ENCODE results near the gene NDUFS5.

DNA sequence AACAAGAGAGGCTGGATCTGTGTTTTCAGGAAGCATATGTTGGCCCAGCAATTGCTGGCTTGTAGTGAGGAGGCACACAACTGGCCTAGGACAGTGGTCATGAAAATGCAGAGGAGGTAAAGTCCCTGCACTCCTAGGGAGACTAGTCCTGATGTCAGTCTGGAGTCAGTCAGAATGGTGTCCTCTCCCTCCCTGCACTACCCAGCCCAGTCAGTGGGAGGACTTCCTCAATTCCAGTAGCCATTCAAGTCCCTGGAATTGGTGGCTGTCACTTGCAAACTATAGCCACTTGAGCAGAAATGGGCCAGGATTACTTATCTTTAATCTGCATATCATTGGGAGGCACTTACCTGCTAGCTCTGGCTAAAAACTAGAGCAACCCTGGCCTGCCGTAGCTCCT is 18.6 kb downstream of the NDUFS5 start:
- TF ChIP-seq, protein P1, sequence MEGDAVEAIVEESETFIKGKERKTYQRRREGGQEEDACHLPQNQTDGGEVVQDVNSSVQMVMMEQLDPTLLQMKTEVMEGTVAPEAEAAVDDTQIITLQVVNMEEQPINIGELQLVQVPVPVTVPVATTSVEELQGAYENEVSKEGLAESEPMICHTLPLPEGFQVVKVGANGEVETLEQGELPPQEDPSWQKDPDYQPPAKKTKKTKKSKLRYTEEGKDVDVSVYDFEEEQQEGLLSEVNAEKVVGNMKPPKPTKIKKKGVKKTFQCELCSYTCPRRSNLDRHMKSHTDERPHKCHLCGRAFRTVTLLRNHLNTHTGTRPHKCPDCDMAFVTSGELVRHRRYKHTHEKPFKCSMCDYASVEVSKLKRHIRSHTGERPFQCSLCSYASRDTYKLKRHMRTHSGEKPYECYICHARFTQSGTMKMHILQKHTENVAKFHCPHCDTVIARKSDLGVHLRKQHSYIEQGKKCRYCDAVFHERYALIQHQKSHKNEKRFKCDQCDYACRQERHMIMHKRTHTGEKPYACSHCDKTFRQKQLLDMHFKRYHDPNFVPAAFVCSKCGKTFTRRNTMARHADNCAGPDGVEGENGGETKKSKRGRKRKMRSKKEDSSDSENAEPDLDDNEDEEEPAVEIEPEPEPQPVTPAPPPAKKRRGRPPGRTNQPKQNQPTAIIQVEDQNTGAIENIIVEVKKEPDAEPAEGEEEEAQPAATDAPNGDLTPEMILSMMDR (IDR thresholded peaks at IDR 0.05) = no peak
- TF ChIP-seq POLR2A (IDR thresholded peaks at IDR 0.05) = no peak
